IMR-90 (cell line): ENCODE data around the gene NBEAL1. TPM values are rescaled to one million over a fixed set of nuclear protein-coding genes. Genes with fewer than 3 reads are reported as not detected.
"Not testable (repeated sequence)": the region's sequence is repeated elsewhere in the genome, so short reads cannot be mapped to it uniquely, and the experiment has no call there.

ENCODE experiments used
- ATAC-seq: fragments of 200-7000 bp; cut with Tn5 transposase; 2 replicates; pipeline ENCODE4 v1.9.1; 2020; ENCODE audit warnings: low read depth, mild to moderate bottlenecking, moderate library complexity
- BruUV-seq: library from RNA; stranded (reverse); fragments of 400-500 nt; replicated peaks from 2 replicates; lab custom pipeline; 2021; lab: Mats Ljungman, UMichigan
- CTCF ChIA-PET: fragments of 300-600 bp; formaldehyde crosslinking; extraction: SDS; loops from one replicate; lab custom pipeline; 2021; ENCODE audit warnings: antibody characterized with exemption; lab: Yijun Ruan, JAX
- POLR2A ChIA-PET: fragments of 300-600 bp; sonication (Branson Sonifier 250); formaldehyde crosslinking; loops from one replicate; lab custom pipeline; 2022; ENCODE audit warnings: antibody characterized with exemption; ENCODE audit not compliant: unreplicated experiment; lab: Charles Lee
- DNase-seq: peaks from one replicate; pipeline ENCODE4 v3.0.0; 2013
- H2AFZ ChIP-seq: replicated peaks from 2 replicates; pipeline ENCODE3; 2013; ENCODE audit warnings: low read length, mild to moderate bottlenecking; ENCODE audit not compliant: poor library complexity
- H2AK5ac ChIP-seq: 2 replicates; pipeline ENCODE4 v1.6.1; 2013; ENCODE audit warnings: low read depth, low read length, inconsistent platforms
- H2AK9ac ChIP-seq: replicated peaks from 2 replicates; pipeline ENCODE3; 2013; ENCODE audit warnings: mild to moderate bottlenecking, low read depth, low read length, moderate library complexity; ENCODE audit not compliant: poor library complexity
- H2BK120ac ChIP-seq: 2 replicates; pipeline ENCODE4 v1.6.1; 2013; ENCODE audit warnings: low read depth, low read length, inconsistent platforms
- H2BK15ac ChIP-seq: 3 replicates; pipeline ENCODE4 v1.6.1; 2013; ENCODE audit warnings: low read depth, low read length, inconsistent platforms
- H2BK20ac ChIP-seq: 2 replicates; pipeline ENCODE4 v1.6.1; 2013; ENCODE audit warnings: low read depth, mild to moderate bottlenecking, inconsistent platforms, low read length, moderate library complexity
- H2BK5ac ChIP-seq: 2 replicates; pipeline ENCODE4 v1.6.1; 2013; ENCODE audit warnings: mild to moderate bottlenecking, low read depth, low read length, inconsistent platforms; ENCODE audit not compliant: poor library complexity, severe bottlenecking
- H3K14ac ChIP-seq: replicated peaks from 2 replicates; pipeline ENCODE4 v1.6.1; 2013; ENCODE audit warnings: low read depth, low read length, inconsistent platforms
- H3K18ac ChIP-seq: 2 replicates; pipeline ENCODE4 v1.6.1; 2013; ENCODE audit warnings: low read depth, low read length, control low read depth
- H3K23ac ChIP-seq: 2 replicates; pipeline ENCODE4 v1.6.1; 2013; ENCODE audit warnings: low read depth, low read length, inconsistent platforms
- H3K27ac ChIP-seq: 2 replicates; pipeline ENCODE4 v1.5.1; 2013; ENCODE audit warnings: mild to moderate bottlenecking, control low read depth, low read length; ENCODE audit not compliant: insufficient read depth
- H3K27me3 ChIP-seq: 2 replicates; pipeline ENCODE4 v1.6.1; 2013; ENCODE audit warnings: low read length; ENCODE audit not compliant: control insufficient read depth, insufficient read depth
- H3K36me3 ChIP-seq: 2 replicates; pipeline ENCODE4 v1.6.1; 2013; ENCODE audit warnings: low read length, mixed read lengths; ENCODE audit not compliant: control insufficient read depth, insufficient read depth
- H3K4ac ChIP-seq: 2 replicates; pipeline ENCODE4 v1.6.1; 2013; ENCODE audit warnings: low read depth, low read length, inconsistent platforms
- H3K4me1 ChIP-seq: 2 replicates; pipeline ENCODE4 v1.6.1; 2013; ENCODE audit warnings: low read length, mixed read lengths; ENCODE audit not compliant: control insufficient read depth, insufficient read depth
- H3K4me2 ChIP-seq: 2 replicates; pipeline ENCODE4 v1.6.1; 2013; ENCODE audit warnings: low read depth, mild to moderate bottlenecking, control low read depth, low read length, moderate library complexity
- H3K4me3 ChIP-seq: 2 replicates; pipeline ENCODE4 v1.5.1; 2013; ENCODE audit warnings: low read depth, mild to moderate bottlenecking, control low read depth, low read length, moderate library complexity; ENCODE audit not compliant: insufficient read depth
- H3K56ac ChIP-seq: 2 replicates; pipeline ENCODE4 v1.6.1; 2013; ENCODE audit warnings: low read length, inconsistent platforms; ENCODE audit not compliant: insufficient read depth; ENCODE audit errors: extremely low read depth
- H3K79me1 ChIP-seq, 2 experiments: 2 replicates each; pipeline ENCODE4 v1.6.1; 2013; ENCODE audit warnings: low read length in 2 of 2, inconsistent platforms in 1 of 2, low read depth in 1 of 2
- H3K9ac ChIP-seq: 2 replicates; pipeline ENCODE4 v1.6.1; 2013; ENCODE audit warnings: low read depth, low read length, control low read depth
- H3K9me1 ChIP-seq: 2 replicates; pipeline ENCODE4 v1.6.1; 2013; ENCODE audit warnings: low read length, inconsistent platforms; ENCODE audit not compliant: insufficient read depth
- H3K9me3 ChIP-seq: 2 replicates; pipeline ENCODE4 v1.6.1; 2013; ENCODE audit warnings: low read length; ENCODE audit not compliant: control insufficient read depth, insufficient read depth
- H4K20me1 ChIP-seq: 2 replicates; pipeline ENCODE4 v1.6.1; 2013; ENCODE audit warnings: low read length, inconsistent platforms; ENCODE audit not compliant: insufficient read depth
- H4K5ac ChIP-seq: 2 replicates; pipeline ENCODE4 v1.6.1; 2013; ENCODE audit warnings: mild to moderate bottlenecking, low read depth, low read length, control low read depth
- H4K8ac ChIP-seq, 2 experiments: 2 replicates each; pipeline ENCODE4 v1.6.1; 2013; ENCODE audit warnings: low read depth in 2 of 2, low read length in 2 of 2, control low read depth in 1 of 2, inconsistent platforms in 1 of 2
- H4K91ac ChIP-seq: 2 replicates; pipeline ENCODE4 v1.6.1; 2013; ENCODE audit warnings: low read depth, low read length, inconsistent platforms; ENCODE audit not compliant: insufficient read depth
- WGBS, 2 experiments: methylation state at CpG; one replicate each; pipeline versions ENCODE4 v1.1.5 to v1.1.7; 2013; ENCODE audit warnings: missing lambda C conversion rate in 2 of 2; ENCODE audit not compliant: insufficient read length in 1 of 2; ENCODE audit errors: extremely low coverage in 2 of 2; 5-methylcytosine and 5-hydroxymethylcytosine counted together
- dilution Hi-C: fragments of 300-500 bp; cut with HindIII; formaldehyde crosslinking; loops from one replicate; pipeline ENCODE4 v1.14.3; 2018; ENCODE audit warnings: low sequenced_read_pairs; ENCODE audit not compliant: unreplicated experiment
- in situ Hi-C: fragments of 300-500 bp; cut with MboI; formaldehyde crosslinking; loops from 3 replicates; pipeline ENCODE4 v1.14.3; 2019; ENCODE audit warnings: low sequenced_read_pairs, inconsistent platforms, mixed read lengths
- intact Hi-C: fragments of 100-400 bp; cut with micrococcal nuclease; formaldehyde crosslinking; loops from 2 replicates; pipeline ENCODE4 v1.10.0; 2022
- polyA plus RNA-seq, 3 experiments: library from polyadenylated mRNA; depleted of rRNA; stranded (reverse); fragments of >200 nt; gene quantifications; 2 replicates each; pipeline ENCODE4 v1.2.3, GENCODE V29; 2012; ENCODE audit warnings: low replicate concordance in 1 of 3
- total RNA-seq: library from RNA; depleted of rRNA; stranded (reverse); fragments of >200 nt; gene quantifications from 2 replicates; pipeline ENCODE4 v1.2.3, GENCODE V29; 2012

The NBEAL1 gene
- total and polyA plus RNA-seq, 2 of the 4 experiments (the other 2 are of a cell fraction): 6.4 to 38.0 TPM

DNA sequence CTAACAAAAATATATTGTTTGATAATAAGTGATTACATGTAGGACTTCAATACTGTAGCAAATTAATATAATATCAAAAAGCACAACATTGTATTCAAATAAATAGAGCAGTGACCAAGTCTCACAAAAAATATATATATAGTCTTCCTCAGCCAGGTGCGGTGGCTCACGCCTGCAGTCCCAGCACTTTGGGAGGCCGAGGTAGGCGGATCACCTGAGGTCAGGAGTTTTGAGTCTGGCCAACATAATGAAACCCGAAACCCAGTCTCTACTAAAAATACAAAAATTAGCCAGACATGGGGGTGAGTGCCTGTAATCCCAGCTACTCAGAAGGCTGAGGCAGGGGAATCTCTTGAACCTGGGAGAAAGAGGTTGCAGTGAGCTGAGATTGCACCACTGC, 148.0 kb downstream of the NBEAL1 start:
- H3K36me3 ChIP-seq, H3K4ac ChIP-seq, H2AFZ ChIP-seq, H2BK15ac ChIP-seq, H3K4me1 ChIP-seq, H3K23ac ChIP-seq, H4K8ac ChIP-seq, H2BK20ac ChIP-seq, H3K4me2 ChIP-seq, H3K9ac ChIP-seq, H4K20me1 ChIP-seq, H2BK5ac ChIP-seq, H4K91ac ChIP-seq, H3K9me1 ChIP-seq, H3K27ac ChIP-seq, H3K27me3 ChIP-seq, H2AK5ac ChIP-seq, ATAC-seq, H3K14ac ChIP-seq, H3K4me3 ChIP-seq, CTCF ChIA-PET, H3K9me3 ChIP-seq, POLR2A ChIA-PET, DNase-seq, BruUV-seq, H4K5ac ChIP-seq, in situ Hi-C loops, dilution Hi-C loops, H3K18ac ChIP-seq, H2AK9ac ChIP-seq, H3K79me1 ChIP-seq, H2BK120ac ChIP-seq, H3K56ac ChIP-seq: not testable (repeated sequence)
- intact Hi-C loops: loop anchor here (10.0 kb wide), 1 partner anchor 58 kb away; no protein-coding TSS in a partner anchor
- WGBS, 2 experiments: 100% methylated on average over 1 of the region's 5 CpGs; no CpG with 5 or more reads in 1 of the 2 experiments
